Measurements from ENCODE around the gene IL1R2.

The IL1R2 gene

DNA sequence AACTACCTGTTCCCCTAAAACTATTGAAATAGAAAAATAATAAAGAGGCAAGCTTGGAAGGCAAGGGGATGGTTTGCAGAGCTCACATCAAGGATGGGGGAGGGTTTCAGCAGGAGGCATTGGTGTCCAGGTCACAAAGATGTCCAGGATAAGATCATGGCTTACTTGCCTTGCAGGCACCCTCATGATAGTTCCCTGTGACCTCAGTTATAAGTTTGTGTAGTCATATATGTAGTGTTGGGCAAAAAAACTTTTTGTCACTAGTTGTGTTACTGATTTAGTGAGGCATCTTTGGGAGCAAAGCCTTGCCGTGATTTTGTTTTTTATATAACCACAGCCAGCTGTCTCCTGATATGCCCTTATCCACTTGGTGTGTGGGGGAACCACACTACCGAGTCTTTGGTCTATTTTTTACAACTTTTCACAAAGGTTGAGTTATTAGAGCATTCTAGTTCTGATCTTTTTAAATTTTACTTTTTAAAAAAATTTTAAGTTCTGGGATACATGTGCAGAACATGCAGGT lies 53.3 kb downstream of the IL1R2 start:
- DNase-seq, result no peak

GRCh38 chr2:102045697-102046096 lies 53.9 kb downstream of the IL1R2 start:
- no peak for DNase-seq

DNA sequence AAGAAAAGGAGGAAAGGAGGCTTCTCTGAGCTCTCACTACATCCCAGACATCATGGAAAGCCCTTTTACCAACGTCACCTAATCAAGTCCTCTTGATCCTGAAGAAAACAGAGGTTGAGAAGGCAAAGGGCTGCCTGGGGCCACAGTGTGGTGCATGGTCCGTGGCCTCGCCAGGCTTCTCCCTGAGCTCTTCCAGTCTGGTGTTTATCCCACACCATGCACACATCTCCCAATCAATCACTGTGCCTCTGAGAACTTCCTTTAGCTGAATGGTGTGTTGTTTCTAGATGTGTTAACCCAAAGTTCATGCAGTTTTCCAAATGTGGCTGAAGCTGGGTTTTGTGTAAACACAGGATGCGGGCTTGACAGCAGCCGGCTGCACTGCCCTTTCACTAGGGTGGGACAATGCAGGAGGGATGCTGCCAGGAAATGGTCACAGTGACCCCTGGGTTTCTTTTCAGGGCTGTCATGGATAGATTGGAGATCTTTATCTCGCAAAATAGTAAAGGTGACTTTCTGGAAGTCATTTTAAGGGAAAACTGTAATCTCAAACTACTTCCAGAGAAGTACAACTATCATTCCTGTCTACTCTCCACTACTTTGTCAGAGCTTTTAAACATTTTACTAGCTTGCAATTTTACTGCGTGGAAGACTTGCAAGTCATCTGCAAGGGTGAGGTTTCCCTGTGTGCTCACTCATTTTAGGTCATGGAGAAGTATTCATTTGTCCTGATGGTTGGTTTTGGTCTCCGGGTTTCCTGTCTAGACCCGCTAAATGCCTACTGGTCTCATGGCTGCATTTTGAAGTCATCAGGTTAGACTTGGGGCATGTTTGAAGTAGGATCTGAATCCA lies 54.6 kb downstream of the IL1R2 start:
- no peak for DNase-seq

DNA sequence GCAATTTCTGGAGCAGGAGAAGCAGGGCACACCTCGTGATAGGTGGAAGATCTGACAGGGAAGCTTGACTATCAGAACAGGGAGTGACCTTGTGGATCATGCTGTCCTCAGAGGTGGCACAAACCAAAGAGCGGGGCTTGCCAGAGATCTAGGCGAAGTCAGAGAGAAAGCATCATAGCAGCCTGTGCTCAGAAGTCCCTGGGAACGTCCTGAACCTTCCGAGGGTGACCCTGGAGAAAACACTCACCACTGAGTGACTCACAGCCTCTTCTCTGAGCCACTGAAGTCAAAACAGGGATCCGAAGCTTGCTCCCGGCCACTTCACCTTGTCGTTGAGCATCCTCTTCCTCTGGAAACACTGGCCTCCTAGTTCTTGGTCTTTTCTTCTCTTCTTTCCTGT lies 56.7 kb downstream of the IL1R2 start:
- DNase-seq, result no peak

- no peak for DNase-seq
Measured at GRCh38 chr2:102049756-102050443, 58.1 kb downstream of the IL1R2 start.

DNA sequence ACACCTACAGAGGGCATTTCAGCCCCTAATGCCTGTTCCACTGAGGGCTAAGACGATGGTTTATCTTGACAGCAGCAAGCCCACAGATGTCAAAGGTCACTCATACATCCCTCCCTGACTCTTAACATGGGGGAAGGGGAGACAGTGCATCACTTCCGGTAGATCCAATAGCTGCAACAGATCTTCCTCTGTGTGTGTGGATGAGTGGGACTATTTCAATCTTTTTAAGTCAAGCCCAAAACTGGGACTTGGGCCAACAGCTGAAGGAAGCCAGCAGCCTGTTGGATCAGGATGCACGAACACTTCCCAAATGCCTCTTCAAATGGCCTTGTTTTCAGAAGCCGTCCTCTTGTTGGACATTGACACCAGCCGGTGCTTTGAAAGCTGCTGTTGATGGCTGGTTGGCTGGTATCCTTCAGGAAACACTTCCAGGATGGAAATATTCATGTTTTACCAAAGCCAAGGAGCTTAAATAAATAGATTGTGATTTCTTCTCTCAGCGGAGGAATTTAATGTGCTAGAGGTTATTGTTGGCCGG lies 59.2 kb downstream of the IL1R2 start:
- DNase-seq, result no peak

DNA sequence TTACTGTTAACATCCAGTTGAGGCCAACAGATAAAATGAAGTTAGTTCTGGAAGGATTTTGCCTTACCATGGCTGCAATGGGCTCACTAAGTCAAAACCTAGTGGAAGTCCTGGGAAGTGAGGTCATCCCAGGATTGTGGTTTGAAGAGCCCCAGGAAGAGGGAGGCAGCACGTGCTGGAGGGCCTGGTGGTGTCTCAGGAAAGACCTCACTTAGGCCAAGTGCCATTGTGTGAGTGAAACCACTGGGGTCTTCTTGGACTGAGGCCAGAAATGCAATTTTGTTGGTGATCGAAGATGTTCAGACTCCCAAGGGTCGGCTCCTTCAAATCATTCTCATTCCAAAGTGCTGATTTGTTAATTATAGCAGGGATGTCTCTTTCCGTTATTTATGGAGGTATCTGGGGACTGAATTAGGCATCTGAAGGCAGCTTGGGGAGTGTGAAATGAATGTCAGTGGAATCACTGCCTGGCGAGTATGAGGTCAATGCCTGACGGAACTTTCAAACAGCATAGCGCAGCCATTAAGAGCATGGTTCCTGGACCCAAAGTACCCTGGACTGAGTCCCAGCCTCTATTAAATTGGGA lies 60.0 kb downstream of the IL1R2 start:
- DNase-seq, result no peak

GRCh38 chr2:102052365-102052764 lies 60.6 kb downstream of the IL1R2 start:
- no peak for DNase-seq

GRCh38 chr2:102053096-102053495 lies 61.3 kb downstream of the IL1R2 start:
- DNase-seq, result no peak

DNA sequence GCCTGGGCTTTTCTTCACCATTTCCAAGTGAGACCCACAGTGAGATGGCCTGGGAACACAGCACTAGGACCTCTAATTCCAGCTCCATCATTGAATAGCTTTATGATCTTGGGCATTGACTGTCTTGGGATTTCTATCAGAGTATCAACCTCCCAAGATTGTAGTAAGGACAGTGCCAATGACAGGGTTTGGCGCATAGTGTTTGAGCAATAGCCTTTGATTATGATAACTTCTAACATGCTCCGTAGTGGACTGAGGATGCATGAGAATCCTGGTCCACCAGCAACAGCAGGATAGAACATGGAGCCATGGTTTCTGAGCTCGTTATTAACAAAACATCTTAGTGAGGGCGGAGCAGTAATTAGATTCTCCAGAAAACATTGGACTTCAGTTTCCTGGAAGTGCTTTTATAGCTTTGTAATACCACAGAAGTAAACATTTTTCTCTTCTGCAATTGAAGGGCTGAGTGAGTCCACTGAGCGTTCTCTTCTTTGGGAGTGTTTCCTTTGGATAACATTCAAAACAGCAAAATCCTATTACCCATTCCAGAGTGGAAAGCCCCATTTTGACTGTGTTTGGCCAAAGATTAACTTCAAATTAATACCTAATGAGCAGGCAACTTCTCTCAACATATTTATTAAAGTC lies 63.7 kb downstream of the IL1R2 start:
- no peak for DNase-seq

- no peak for DNase-seq
Measured at GRCh38 chr2:102056079-102056581, 64.4 kb downstream of the IL1R2 start.

GRCh38 chr2:102057502-102058292 lies 65.9 kb downstream of the IL1R2 start:
- no peak for DNase-seq

DNA sequence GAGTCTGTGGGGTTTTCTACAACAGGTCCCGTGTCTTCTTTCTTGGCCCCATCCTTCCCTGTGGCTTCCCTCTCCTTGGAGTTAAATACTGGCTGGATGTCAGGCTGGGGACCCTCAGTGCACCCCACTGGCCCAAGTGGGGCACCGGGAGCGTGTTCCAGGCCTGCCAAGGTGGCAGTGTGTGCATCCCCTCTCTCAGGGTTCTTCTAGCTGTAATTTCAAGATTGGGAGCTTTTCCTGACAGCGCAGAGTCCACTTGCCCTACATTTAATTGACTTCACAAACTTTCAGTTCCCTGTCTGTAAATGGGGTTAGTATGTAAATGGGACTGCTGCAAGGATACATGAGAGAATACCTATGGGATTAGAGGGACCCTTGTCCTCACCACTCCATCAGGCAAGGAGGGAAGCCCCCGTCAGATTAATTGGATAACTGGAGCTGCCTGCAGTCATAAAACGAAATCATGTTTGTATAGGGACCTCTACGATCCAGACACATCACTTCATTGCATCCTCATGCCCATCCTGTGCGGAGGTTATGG lies 66.6 kb downstream of the IL1R2 start:
- no peak for DNase-seq

DNA sequence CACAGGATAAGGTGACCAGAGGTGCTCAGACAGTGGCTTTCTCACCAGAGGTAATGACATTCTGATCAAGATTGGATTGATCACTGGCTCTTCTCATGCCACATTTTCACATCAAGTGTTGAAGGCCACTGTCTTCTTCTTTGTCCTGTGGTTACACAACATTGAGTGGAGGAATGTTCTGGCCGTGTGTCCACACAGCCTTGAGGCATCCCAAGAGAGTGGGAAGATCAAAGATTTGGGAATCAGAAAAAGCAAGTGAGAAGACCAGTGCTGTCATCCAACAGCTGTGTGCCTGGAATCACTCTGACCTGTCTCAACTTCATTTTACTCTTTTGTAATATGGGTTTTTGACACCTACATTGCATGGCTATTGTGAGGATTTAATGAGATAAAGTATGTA lies 67.4 kb downstream of the IL1R2 start:
- no peak for DNase-seq

DNA sequence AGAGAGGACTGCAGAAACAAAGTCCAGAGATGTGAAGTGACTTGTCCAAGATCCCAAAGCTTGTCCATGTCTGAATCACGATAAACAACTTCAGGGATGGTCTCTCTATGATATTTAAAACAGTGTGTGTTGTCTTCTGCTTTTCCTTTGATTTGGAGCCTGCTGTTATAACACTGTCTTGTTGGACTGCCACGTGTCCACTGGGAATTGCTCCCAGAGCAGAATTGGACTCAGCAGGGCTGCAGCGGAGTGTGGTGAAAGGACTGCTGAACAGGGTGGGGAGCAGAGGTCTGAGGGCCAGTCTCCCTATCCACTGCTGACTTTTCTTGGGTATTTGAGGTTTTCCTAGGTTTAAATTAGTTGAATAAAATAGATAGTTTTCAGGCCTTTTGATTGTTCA lies 68.3 kb downstream of the IL1R2 start:
- DNase-seq, result no peak

- DNase-seq, result no peak
Measured at GRCh38 chr2:102060792-102061191, 69.0 kb downstream of the IL1R2 start.

DNA sequence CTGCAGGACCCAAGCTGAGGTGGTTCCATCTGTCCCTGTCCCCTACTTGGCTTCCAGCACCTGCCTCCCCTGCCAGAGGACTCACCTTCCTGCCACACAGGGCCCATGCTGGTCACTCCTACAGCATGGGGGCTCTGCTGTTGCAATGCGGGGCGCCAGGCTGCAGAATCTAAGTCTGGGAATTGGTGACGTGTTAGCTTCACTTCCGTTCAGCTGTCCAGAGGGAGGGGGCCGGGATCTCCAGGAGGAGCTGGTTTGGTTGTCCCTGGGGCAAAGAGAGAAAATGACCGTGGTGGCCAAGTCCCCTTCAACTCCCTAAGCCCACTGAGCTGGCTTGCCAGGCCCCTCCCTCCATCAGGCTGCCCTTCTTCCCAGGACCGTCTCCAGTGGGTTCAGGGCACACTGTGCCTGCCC lies 69.5 kb downstream of the IL1R2 start:
- no peak for DNase-seq

DNA sequence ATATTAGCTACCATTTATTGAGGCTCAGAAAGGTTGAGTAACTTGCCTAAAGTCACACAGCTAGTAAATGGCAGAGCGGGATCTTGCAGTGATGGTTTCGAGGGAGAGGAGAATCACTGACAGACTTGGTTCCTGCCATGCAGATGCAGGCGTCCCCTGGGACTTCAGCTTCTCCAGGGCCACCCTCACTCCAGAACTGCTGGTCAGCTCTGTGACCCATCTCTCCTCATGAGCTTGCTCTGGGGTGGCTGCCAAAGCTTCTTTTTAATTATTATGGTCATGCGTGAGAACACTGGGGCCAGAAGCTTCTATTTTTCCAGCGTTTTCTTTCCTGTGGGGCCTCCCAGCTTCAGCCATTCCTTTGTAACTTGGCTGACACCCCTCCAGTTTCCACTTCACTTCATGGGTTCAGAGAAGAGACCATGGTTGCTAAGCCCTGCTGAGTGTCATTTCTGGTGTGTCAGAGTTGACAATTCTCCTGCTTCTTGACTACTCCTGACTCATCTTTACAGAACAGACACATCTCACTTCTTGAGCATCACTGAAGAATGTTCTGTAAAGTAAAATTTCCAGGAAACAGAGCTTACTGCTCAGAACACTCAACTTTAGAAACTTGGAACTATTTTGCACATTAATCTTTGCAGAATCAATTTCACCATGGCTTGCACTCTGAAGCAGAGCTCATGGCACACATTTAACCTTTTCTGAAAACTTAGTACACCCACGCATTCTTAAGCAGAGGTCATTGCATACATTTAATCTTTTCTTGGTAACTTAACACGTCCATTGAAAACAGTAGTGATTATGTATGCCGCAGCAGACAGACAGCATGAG lies 70.4 kb downstream of the IL1R2 start:
- DNase-seq, result no peak

DNA sequence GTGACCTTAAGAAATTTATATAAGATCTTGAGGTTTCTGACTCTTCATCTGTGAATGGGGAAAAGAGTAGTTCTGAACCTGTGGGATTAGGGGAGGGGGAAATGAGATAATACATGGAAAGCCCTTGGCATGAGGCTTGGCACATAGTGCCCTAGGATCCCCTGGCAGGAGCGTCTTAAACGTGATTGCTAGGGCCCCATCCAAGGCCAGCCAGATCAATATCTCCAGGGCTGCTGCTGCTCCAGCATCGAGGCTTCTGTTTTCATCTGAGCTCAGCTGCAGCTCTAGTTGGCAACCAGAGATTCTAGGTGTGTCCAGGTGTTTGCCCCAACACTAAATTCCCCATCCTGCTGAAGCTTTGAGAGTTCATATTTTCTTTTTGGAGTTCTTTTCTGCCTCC lies 71.0 kb downstream of the IL1R2 start:
- DNase-seq, result no peak

- DNase-seq, result no peak
Measured at GRCh38 chr2:102063487-102063911, 71.7 kb downstream of the IL1R2 start.

Data from activated gamma-delta T cell (primary cell).